Cardiac muscle cell (in vitro differentiated cells and primary cell): Measurements from ENCODE around the gene NFIA. TPM values are rescaled to one million over a fixed set of nuclear protein-coding genes. Genes with fewer than 3 reads are reported as not detected.

Experiments
- DNase-seq, 2 donors: peaks; one replicate each; pipeline versions ENCODE4 v3.0.0 to v3.0.0-alpha.2; 2010 to 2017; ENCODE audit warnings: low read depth in 1 of 2, low spot score in 1 of 2
- H3K27ac ChIP-seq: fragments of 200-600 bp; sonication (generic); 2 replicates; pipeline ENCODE4 v1.5.1; 2016
- H3K27me3 ChIP-seq: fragments of 200-600 bp; sonication (generic); 2 replicates; pipeline ENCODE4 v1.6.0; 2016; ENCODE audit warnings: control low read depth
- H3K36me3 ChIP-seq: fragments of 200-600 bp; sonication (generic); 2 replicates; pipeline ENCODE4 v1.5.1; 2016; ENCODE audit warnings: control low read depth
- H3K4me1 ChIP-seq: fragments of 200-600 bp; sonication (generic); 2 replicates; pipeline ENCODE4 v1.8.1; 2017; ENCODE audit warnings: low read depth, mild to moderate bottlenecking, mixed run types
- H3K4me3 ChIP-seq: fragments of 200-600 bp; sonication (generic); 2 replicates; pipeline ENCODE4 v1.5.1; 2016; ENCODE audit warnings: mild to moderate bottlenecking
- H3K9me3 ChIP-seq: fragments of 200-600 bp; sonication (generic); 2 replicates; pipeline ENCODE4 v1.5.1; 2017; ENCODE audit warnings: low read depth, mild to moderate bottlenecking, control low read depth
- CTCF ChIP-seq: IDR thresholded peaks from 2 replicates; pipeline ENCODE4 v1.5.1; 2012; ENCODE audit warnings: low read depth, mild to moderate bottlenecking, low read length
- polyA plus RNA-seq: library from polyadenylated mRNA; unstranded; fragments of >200 nt; fragmentation: Nextera tagmentation; extraction: Ambion mirVana; gene quantifications from 2 replicates; pipeline ENCODE4 v1.2.1, GENCODE V29; 2016
- total RNA-seq: library from RNA; depleted of rRNA; stranded (reverse); fragments of >200 nt; gene quantifications from 2 replicates; pipeline ENCODE4 v1.2.3, GENCODE V29; 2016

NFIA gene
- total and polyA plus RNA-seq, 2 experiments from 2014 or later = 10.1 to 12.0 TPM

GRCh38 chr1:61377242-61377958 lies 295.0 kb downstream of the NFIA start:
- DNase-seq = peak in 1 of 2 donors; percentile 34
- Histone ChIP-seq H3K36me3 (no peaks in the 10 kb centered on the region), H3K27me3 (no peaks in the 10 kb centered on the region), H3K4me1 (peaks cover 58% of the 10 kb centered on the region), H3K27ac (peak overlapping the region; percentile 77), H3K9me3 (no peaks in the 10 kb centered on the region), H3K4me3 (no peak overlapping the region)
- no peak for TF ChIP-seq CTCF

- peak overlapping the region; percentile 77 for H3K27ac ChIP-seq
- no peaks in the 10 kb centered on the region for H3K9me3 ChIP-seq
- no peak overlapping the region for H3K4me3 ChIP-seq
- H3K27me3 ChIP-seq = no peaks in the 10 kb centered on the region
- TF ChIP-seq CTCF = no peak
- DNase-seq = no peak
- H3K4me1 ChIP-seq = peaks cover 47% of the 10 kb centered on the region
- no peaks in the 10 kb centered on the region for H3K36me3 ChIP-seq
Measured at GRCh38 chr1:61378494-61379180, 296.3 kb downstream of the NFIA start.

GRCh38 chr1:61379693-61380092 lies 297.3 kb downstream of the NFIA start:
- no peak for TF ChIP-seq CTCF
- H3K4me3 ChIP-seq = no peak overlapping the region
- no peaks in the 10 kb centered on the region for H3K9me3 ChIP-seq
- no peaks in the 10 kb centered on the region for H3K36me3 ChIP-seq
- H3K4me1 ChIP-seq = peaks cover 46% of the 10 kb centered on the region
- H3K27ac ChIP-seq = no peak overlapping the region
- no peak for DNase-seq
- no peaks in the 10 kb centered on the region for H3K27me3 ChIP-seq

- Histone ChIP-seq H3K36me3 (no peaks in the 10 kb centered on the region), H3K4me1 (peaks cover 38% of the 10 kb centered on the region), H3K27me3 (no peaks in the 10 kb centered on the region), H3K9me3 (no peaks in the 10 kb centered on the region), H3K4me3 (no peak overlapping the region), H3K27ac (no peak overlapping the region)
- TF ChIP-seq CTCF = no peak
- DNase-seq = no peak
Measured at GRCh38 chr1:61380561-61380960, 298.2 kb downstream of the NFIA start.

- H3K4me3 ChIP-seq = no peak overlapping the region
- peaks cover 16% of the 10 kb centered on the region for H3K4me1 ChIP-seq
- no peak for TF ChIP-seq CTCF
- H3K27me3 ChIP-seq = no peaks in the 10 kb centered on the region
- no peaks in the 10 kb centered on the region for H3K9me3 ChIP-seq
- peak overlapping the region; percentile 70 for H3K27ac ChIP-seq
- DNase-seq = no peak
- no peaks in the 10 kb centered on the region for H3K36me3 ChIP-seq
Measured at GRCh38 chr1:61386323-61386722, 304.0 kb downstream of the NFIA start.
